WTC11 (cell line): ENCODE results near the gene NRSN2. TPM values are rescaled to one million over a fixed set of nuclear protein-coding genes. Genes with fewer than 3 reads are reported as not detected.

Source experiments
- ATAC-seq: fragments of 200-7000 bp; cut with Tn5 transposase; 2 replicates; pipeline ENCODE4 v1.10.0; 2021; ENCODE audit warnings: mild to moderate bottlenecking, moderate library complexity
- CTCF ChIA-PET: fragments of 300-600 bp; sonication (Branson Sonifier 250); formaldehyde crosslinking; loops from one replicate; lab custom pipeline; 2021; ENCODE audit warnings: antibody characterized with exemption; lab: Charles Lee
- POLR2A ChIA-PET: fragments of 350-600 bp; sonication (Branson Sonifier 250); formaldehyde crosslinking; loops from one replicate; lab custom pipeline; 2021; ENCODE audit warnings: antibody characterized with exemption; lab: Charles Lee
- DNase-seq: peaks from one replicate; pipeline ENCODE4 v3.0.0; 2021; ENCODE audit warnings: low spot score
- H3K27ac Mint-ChIP-seq: 2 replicates; pipeline ENCODE4 v1.8.0; 2021; ENCODE audit warnings: mixed read lengths
- H3K27me3 Mint-ChIP-seq: 2 replicates; pipeline ENCODE4 v1.8.0; 2021; ENCODE audit warnings: low read depth, mild to moderate bottlenecking, moderate library complexity, mixed read lengths
- H3K36me3 Mint-ChIP-seq: 2 replicates; pipeline ENCODE4 v1.8.0; 2021; ENCODE audit warnings: mixed read lengths
- H3K4me1 Mint-ChIP-seq: 2 replicates; pipeline ENCODE4 v1.8.0; 2022; ENCODE audit warnings: mixed read lengths
- H3K4me3 Mint-ChIP-seq: 2 replicates; pipeline ENCODE4 v1.8.0; 2021; ENCODE audit warnings: mild to moderate bottlenecking, moderate library complexity, mixed read lengths
- H3K9me3 Mint-ChIP-seq: 2 replicates; pipeline ENCODE4 v1.8.0; 2021; ENCODE audit warnings: mixed read lengths
- ETV6 ChIP-seq: sonication (generic); formaldehyde crosslinking; IDR thresholded peaks from 2 replicates; pipeline ENCODE4 v1.8.1; 2022; ENCODE audit warnings: mild to moderate bottlenecking, missing genetic modification reagents
- HMGA2 ChIP-seq: fragments of 250-450 bp; sonication (Bioruptor Pico); IDR thresholded peaks from 2 replicates; pipeline ENCODE4 v1.4.0; 2021; ENCODE audit warnings: mild to moderate bottlenecking, moderate library complexity
- JUN ChIP-seq: sonication (generic); formaldehyde crosslinking; IDR thresholded peaks from 2 replicates; pipeline ENCODE4 v1.8.0; 2023; ENCODE audit warnings: mild to moderate bottlenecking, missing genetic modification reagents
- KAT7 ChIP-seq: sonication (generic); formaldehyde crosslinking; IDR thresholded peaks from 2 replicates; pipeline ENCODE4 v1.8.1; 2023; ENCODE audit warnings: missing genetic modification reagents, mild to moderate bottlenecking, borderline replicate concordance
- MYBL2 ChIP-seq: sonication (generic); formaldehyde crosslinking; IDR thresholded peaks from 2 replicates; pipeline ENCODE4 v1.8.1; 2023; ENCODE audit warnings: mild to moderate bottlenecking, moderate library complexity, missing genetic modification reagents
- NR1H2 ChIP-seq: sonication (generic); formaldehyde crosslinking; IDR thresholded peaks from 2 replicates; pipeline ENCODE4 v1.9.0; 2021; ENCODE audit warnings: mild to moderate bottlenecking, moderate library complexity, missing genetic modification reagents
- PRRX2 ChIP-seq: fragments of 250-450 bp; sonication (Bioruptor Pico); IDR thresholded peaks from 2 replicates; pipeline ENCODE4 v1.8.0; 2021; ENCODE audit warnings: mild to moderate bottlenecking
- RELA ChIP-seq: sonication (generic); formaldehyde crosslinking; IDR thresholded peaks from 2 replicates; pipeline ENCODE4 v1.8.1; 2022; ENCODE audit warnings: missing genetic modification reagents, mild to moderate bottlenecking, borderline replicate concordance
- RORB ChIP-seq: fragments of 250-450 bp; sonication (Bioruptor Pico); IDR thresholded peaks from 2 replicates; pipeline ENCODE4 v1.9.0; 2021; ENCODE audit warnings: mild to moderate bottlenecking
- SMAD4 ChIP-seq: sonication (generic); formaldehyde crosslinking; IDR thresholded peaks from 2 replicates; pipeline ENCODE4 v1.8.0; 2022; ENCODE audit warnings: mild to moderate bottlenecking, missing genetic modification reagents
- SOX15 ChIP-seq: fragments of 250-450 bp; sonication (Bioruptor Pico); IDR thresholded peaks from 2 replicates; pipeline ENCODE4 v1.9.0; 2021; ENCODE audit warnings: mild to moderate bottlenecking
- ZNF219 ChIP-seq: sonication (generic); formaldehyde crosslinking; IDR thresholded peaks from 2 replicates; pipeline ENCODE4 v1.8.0; 2023; ENCODE audit warnings: missing genetic modification reagents, mild to moderate bottlenecking, borderline replicate concordance
- ZNF263 ChIP-seq: sonication (generic); formaldehyde crosslinking; IDR thresholded peaks from 2 replicates; pipeline ENCODE4 v1.8.1; 2022; ENCODE audit warnings: low read depth, mild to moderate bottlenecking, moderate library complexity, missing genetic modification reagents
- ZNF396 ChIP-seq: fragments of 250-450 bp; sonication (Bioruptor Pico); IDR thresholded peaks from 2 replicates; pipeline ENCODE4 v1.8.0; 2021; ENCODE audit warnings: mild to moderate bottlenecking, moderate library complexity, borderline replicate concordance
- total RNA-seq: library from RNA; stranded (reverse); gene quantifications from 3 replicates; pipeline ENCODE4 v1.2.3, GENCODE V29; 2021
- TF ChIP-seq, protein P1 (sequence below): sonication (generic); formaldehyde crosslinking; IDR thresholded peaks from 2 replicates; pipeline ENCODE4 v1.8.1; 2023; ENCODE audit warnings: mild to moderate bottlenecking, missing genetic modification reagents, borderline replicate concordance
- TF ChIP-seq, protein P2 (sequence below): sonication (generic); formaldehyde crosslinking; IDR thresholded peaks from 2 replicates; pipeline ENCODE4 v1.8.0; 2023; ENCODE audit warnings: mild to moderate bottlenecking, missing genetic modification reagents
- TF ChIP-seq, protein P3 (sequence below): sonication (generic); formaldehyde crosslinking; IDR thresholded peaks from 2 replicates; pipeline ENCODE4 v1.8.1; 2023; ENCODE audit warnings: mild to moderate bottlenecking, missing genetic modification reagents
- TF ChIP-seq, protein P4 (sequence below): sonication (generic); formaldehyde crosslinking; conservative IDR thresholded peaks from 2 replicates; pipeline ENCODE4 v1.8.1; 2023; ENCODE audit warnings: mild to moderate bottlenecking, low read depth, missing genetic modification reagents, moderate library complexity
- TF ChIP-seq, protein P5 (sequence below): sonication (generic); formaldehyde crosslinking; IDR thresholded peaks from 2 replicates; pipeline ENCODE4 v1.8.1; 2023; ENCODE audit warnings: mild to moderate bottlenecking, moderate library complexity, missing genetic modification reagents
- TF ChIP-seq, protein P6 (sequence below): fragments of 250-450 bp; sonication (Bioruptor Pico); IDR thresholded peaks from 2 replicates; pipeline ENCODE4 v1.9.0; 2021; ENCODE audit warnings: mild to moderate bottlenecking

Gene NRSN2
- total RNA-seq, 1 experiment from 2014 or later = 23.0 TPM

DNA sequence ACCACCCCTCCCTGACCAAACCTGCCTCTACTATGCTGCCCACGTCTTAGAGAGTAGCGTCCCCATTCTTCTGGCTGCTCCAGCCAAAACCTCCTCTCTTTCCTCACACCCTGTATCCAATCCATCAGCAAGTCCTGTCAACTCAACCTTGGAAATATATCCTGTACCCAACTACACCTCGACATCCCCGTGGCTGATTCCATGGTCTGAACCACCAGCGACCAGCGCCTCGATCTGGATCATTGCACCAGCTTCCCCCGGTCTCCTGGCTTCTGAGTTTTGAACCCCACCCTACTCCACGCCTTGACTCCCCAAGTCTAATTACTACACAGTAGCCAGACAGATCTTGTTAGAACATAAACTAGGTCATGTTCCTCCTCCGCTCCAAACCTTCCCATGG is 9.8 kb downstream of the NRSN2 start:
- no peak for TF ChIP-seq KAT7 (CRISPR knock-in tag)
- no peak for TF ChIP-seq MYBL2 (CRISPR knock-in tag)
- no peak for TF ChIP-seq ZNF219
- no peak for TF ChIP-seq ETV6 (CRISPR knock-in tag)
- no peak for TF ChIP-seq HMGA2 (CRISPR knock-in tag)
- TF ChIP-seq RORB (CRISPR knock-in tag) = no peak
- TF ChIP-seq, protein P1, sequence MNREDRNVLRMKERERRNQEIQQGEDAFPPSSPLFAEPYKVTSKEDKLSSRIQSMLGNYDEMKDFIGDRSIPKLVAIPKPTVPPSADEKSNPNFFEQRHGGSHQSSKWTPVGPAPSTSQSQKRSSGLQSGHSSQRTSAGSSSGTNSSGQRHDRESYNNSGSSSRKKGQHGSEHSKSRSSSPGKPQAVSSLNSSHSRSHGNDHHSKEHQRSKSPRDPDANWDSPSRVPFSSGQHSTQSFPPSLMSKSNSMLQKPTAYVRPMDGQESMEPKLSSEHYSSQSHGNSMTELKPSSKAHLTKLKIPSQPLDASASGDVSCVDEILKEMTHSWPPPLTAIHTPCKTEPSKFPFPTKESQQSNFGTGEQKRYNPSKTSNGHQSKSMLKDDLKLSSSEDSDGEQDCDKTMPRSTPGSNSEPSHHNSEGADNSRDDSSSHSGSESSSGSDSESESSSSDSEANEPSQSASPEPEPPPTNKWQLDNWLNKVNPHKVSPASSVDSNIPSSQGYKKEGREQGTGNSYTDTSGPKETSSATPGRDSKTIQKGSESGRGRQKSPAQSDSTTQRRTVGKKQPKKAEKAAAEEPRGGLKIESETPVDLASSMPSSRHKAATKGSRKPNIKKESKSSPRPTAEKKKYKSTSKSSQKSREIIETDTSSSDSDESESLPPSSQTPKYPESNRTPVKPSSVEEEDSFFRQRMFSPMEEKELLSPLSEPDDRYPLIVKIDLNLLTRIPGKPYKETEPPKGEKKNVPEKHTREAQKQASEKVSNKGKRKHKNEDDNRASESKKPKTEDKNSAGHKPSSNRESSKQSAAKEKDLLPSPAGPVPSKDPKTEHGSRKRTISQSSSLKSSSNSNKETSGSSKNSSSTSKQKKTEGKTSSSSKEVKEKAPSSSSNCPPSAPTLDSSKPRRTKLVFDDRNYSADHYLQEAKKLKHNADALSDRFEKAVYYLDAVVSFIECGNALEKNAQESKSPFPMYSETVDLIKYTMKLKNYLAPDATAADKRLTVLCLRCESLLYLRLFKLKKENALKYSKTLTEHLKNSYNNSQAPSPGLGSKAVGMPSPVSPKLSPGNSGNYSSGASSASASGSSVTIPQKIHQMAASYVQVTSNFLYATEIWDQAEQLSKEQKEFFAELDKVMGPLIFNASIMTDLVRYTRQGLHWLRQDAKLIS = no peak
- TF ChIP-seq NR1H2 (CRISPR knock-in tag) = no peak
- TF ChIP-seq SMAD4 = no peak
- no peak for TF ChIP-seq ZNF263 (CRISPR knock-in tag)
- TF ChIP-seq RELA = no peak
- TF ChIP-seq, protein P2, sequence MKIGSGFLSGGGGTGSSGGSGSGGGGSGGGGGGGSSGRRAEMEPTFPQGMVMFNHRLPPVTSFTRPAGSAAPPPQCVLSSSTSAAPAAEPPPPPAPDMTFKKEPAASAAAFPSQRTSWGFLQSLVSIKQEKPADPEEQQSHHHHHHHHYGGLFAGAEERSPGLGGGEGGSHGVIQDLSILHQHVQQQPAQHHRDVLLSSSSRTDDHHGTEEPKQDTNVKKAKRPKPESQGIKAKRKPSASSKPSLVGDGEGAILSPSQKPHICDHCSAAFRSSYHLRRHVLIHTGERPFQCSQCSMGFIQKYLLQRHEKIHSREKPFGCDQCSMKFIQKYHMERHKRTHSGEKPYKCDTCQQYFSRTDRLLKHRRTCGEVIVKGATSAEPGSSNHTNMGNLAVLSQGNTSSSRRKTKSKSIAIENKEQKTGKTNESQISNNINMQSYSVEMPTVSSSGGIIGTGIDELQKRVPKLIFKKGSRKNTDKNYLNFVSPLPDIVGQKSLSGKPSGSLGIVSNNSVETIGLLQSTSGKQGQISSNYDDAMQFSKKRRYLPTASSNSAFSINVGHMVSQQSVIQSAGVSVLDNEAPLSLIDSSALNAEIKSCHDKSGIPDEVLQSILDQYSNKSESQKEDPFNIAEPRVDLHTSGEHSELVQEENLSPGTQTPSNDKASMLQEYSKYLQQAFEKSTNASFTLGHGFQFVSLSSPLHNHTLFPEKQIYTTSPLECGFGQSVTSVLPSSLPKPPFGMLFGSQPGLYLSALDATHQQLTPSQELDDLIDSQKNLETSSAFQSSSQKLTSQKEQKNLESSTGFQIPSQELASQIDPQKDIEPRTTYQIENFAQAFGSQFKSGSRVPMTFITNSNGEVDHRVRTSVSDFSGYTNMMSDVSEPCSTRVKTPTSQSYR = no peak
- no peak for TF ChIP-seq PRRX2 (CRISPR knock-in tag)
- TF ChIP-seq, protein P3, sequence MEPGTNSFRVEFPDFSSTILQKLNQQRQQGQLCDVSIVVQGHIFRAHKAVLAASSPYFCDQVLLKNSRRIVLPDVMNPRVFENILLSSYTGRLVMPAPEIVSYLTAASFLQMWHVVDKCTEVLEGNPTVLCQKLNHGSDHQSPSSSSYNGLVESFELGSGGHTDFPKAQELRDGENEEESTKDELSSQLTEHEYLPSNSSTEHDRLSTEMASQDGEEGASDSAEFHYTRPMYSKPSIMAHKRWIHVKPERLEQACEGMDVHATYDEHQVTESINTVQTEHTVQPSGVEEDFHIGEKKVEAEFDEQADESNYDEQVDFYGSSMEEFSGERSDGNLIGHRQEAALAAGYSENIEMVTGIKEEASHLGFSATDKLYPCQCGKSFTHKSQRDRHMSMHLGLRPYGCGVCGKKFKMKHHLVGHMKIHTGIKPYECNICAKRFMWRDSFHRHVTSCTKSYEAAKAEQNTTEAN (CRISPR knock-in tag) = no peak
- TF ChIP-seq JUN (CRISPR knock-in tag) = no peak
- TF ChIP-seq, protein P4, sequence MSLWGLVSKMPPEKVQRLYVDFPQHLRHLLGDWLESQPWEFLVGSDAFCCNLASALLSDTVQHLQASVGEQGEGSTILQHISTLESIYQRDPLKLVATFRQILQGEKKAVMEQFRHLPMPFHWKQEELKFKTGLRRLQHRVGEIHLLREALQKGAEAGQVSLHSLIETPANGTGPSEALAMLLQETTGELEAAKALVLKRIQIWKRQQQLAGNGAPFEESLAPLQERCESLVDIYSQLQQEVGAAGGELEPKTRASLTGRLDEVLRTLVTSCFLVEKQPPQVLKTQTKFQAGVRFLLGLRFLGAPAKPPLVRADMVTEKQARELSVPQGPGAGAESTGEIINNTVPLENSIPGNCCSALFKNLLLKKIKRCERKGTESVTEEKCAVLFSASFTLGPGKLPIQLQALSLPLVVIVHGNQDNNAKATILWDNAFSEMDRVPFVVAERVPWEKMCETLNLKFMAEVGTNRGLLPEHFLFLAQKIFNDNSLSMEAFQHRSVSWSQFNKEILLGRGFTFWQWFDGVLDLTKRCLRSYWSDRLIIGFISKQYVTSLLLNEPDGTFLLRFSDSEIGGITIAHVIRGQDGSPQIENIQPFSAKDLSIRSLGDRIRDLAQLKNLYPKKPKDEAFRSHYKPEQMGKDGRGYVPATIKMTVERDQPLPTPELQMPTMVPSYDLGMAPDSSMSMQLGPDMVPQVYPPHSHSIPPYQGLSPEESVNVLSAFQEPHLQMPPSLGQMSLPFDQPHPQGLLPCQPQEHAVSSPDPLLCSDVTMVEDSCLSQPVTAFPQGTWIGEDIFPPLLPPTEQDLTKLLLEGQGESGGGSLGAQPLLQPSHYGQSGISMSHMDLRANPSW = no peak
- no peak for TF ChIP-seq ZNF396
- TF ChIP-seq, protein P5, sequence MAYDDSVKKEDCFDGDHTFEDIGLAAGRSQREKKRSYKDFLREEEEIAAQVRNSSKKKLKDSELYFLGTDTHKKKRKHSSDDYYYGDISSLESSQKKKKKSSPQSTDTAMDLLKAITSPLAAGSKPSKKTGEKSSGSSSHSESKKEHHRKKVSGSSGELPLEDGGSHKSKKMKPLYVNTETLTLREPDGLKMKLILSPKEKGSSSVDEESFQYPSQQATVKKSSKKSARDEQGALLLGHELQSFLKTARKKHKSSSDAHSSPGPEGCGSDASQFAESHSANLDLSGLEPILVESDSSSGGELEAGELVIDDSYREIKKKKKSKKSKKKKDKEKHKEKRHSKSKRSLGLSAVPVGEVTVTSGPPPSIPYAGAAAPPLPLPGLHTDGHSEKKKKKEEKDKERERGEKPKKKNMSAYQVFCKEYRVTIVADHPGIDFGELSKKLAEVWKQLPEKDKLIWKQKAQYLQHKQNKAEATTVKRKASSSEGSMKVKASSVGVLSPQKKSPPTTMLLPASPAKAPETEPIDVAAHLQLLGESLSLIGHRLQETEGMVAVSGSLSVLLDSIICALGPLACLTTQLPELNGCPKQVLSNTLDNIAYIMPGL (CRISPR knock-in tag) = no peak
- TF ChIP-seq SOX15 (CRISPR knock-in tag) = no peak
- TF ChIP-seq, protein P6, sequence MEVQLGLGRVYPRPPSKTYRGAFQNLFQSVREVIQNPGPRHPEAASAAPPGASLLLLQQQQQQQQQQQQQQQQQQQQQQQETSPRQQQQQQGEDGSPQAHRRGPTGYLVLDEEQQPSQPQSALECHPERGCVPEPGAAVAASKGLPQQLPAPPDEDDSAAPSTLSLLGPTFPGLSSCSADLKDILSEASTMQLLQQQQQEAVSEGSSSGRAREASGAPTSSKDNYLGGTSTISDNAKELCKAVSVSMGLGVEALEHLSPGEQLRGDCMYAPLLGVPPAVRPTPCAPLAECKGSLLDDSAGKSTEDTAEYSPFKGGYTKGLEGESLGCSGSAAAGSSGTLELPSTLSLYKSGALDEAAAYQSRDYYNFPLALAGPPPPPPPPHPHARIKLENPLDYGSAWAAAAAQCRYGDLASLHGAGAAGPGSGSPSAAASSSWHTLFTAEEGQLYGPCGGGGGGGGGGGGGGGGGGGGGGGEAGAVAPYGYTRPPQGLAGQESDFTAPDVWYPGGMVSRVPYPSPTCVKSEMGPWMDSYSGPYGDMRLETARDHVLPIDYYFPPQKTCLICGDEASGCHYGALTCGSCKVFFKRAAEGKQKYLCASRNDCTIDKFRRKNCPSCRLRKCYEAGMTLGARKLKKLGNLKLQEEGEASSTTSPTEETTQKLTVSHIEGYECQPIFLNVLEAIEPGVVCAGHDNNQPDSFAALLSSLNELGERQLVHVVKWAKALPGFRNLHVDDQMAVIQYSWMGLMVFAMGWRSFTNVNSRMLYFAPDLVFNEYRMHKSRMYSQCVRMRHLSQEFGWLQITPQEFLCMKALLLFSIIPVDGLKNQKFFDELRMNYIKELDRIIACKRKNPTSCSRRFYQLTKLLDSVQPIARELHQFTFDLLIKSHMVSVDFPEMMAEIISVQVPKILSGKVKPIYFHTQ (CRISPR knock-in tag) = no peak
- H3K27me3 Mint-ChIP-seq = no peaks in the 10 kb centered on the region; the same call in 1 of the 2 replicates
- peaks cover 15% of the 10 kb centered on the region for H3K4me1 Mint-ChIP-seq
- H3K4me3 Mint-ChIP-seq = no peak overlapping the region
- no peak for ATAC-seq
- no peaks in the 10 kb centered on the region for H3K9me3 Mint-ChIP-seq
- H3K36me3 Mint-ChIP-seq = no peaks in the 10 kb centered on the region
- no peak overlapping the region for H3K27ac Mint-ChIP-seq
- ChIA-PET POLR2A (no interaction called here), CTCF (interaction anchor here (1.0 to 3.6 kb wide), 3 partner anchors 9 to 77 kb away, joined by 4 to 66 read pairs (median 4); partner anchors contain the start of gene NRSN2)
- no peak for DNase-seq
